Coronary artery (tissue), 2 donors: Measurements from ENCODE around the gene CDK16.

Source experiments
- DNase-seq: peaks from one replicate; pipeline ENCODE4 v3.0.0-alpha.2; 2017; ENCODE audit warnings: low spot score
- H3K27ac ChIP-seq, 2 donors: fragments of 200-600 bp; sonication (generic); one replicate each; pipeline ENCODE4 v1.5.1; 2016 to 2019
- H3K4me3 ChIP-seq: fragments of 200-600 bp; sonication (generic); 2 replicates; pipeline ENCODE4 v1.5.1; 2016; ENCODE audit warnings: mild to moderate bottlenecking, moderate library complexity
- CTCF ChIP-seq: fragments of 200-600 bp; sonication (generic); IDR thresholded peaks from one replicate; pipeline ENCODE4 v1.5.1; 2019; ENCODE audit warnings: antibody characterized with exemption

The CDK16 gene

GRCh38 chrX:47206316-47206715 is 12.2 kb upstream of the CDK16 start:
- Histone ChIP-seq H3K27ac (no peak overlapping the region), H3K4me3 (no peak overlapping the region)
- TF ChIP-seq CTCF: no peak
- DNase-seq: no peak

- DNase-seq: no peak
- TF ChIP-seq CTCF: no peak
- Histone ChIP-seq H3K4me3 (no peak overlapping the region), H3K27ac (no peak overlapping the region)
These were observed 10.4 kb upstream of the CDK16 start for GRCh38 chrX:47208108-47208507.

DNA sequence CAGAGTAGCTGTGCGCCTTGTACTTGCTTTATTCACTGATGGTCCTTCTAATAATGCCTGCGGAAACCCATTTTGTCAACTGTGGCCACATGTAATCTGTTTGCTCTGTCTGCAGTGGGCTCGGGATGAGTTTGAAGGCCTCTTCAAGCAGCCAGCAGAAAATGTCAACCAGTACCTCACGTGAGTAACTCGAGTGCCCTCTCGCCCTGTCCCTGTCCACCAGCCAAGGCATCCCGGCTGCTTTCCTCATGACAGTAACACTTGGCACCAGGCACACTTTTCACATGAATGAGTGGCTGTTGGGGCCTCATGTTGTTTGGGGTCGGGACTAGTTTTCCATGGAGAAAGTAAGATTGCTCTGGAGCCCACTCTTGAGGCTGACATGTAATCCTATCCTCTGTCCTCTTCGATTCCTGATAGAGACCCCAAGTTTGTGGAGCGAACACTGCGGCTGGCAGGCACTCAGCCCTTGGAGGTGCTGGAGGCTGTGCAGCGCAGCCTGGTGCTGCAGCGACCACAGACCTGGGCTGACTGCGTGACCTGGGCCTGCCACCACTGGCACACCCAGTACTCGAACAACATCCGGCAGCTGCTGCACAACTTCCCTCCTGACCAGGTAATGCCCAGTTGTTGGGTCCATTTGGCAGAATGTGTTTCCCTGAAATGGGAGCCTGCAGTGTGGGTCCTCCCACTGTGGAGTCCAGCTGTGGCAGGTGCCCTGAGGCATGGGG is 8.8 kb upstream of the CDK16 start:
- H3K27ac ChIP-seq: no peak overlapping the region
- TF ChIP-seq CTCF: no peak
- no peak for DNase-seq
- H3K4me3 ChIP-seq: no peak overlapping the region

- DNase-seq: no peak
- no peak overlapping the region for H3K27ac ChIP-seq
- H3K4me3 ChIP-seq: no peak overlapping the region
- TF ChIP-seq CTCF: no peak
These were observed 7.6 kb upstream of the CDK16 start for GRCh38 chrX:47210661-47211425.

- TF ChIP-seq CTCF: no peak
- Histone ChIP-seq H3K4me3 (no peak overlapping the region), H3K27ac (no peak overlapping the region)
- no peak for DNase-seq
These were observed 5.8 kb upstream of the CDK16 start for GRCh38 chrX:47212381-47213293.

DNA sequence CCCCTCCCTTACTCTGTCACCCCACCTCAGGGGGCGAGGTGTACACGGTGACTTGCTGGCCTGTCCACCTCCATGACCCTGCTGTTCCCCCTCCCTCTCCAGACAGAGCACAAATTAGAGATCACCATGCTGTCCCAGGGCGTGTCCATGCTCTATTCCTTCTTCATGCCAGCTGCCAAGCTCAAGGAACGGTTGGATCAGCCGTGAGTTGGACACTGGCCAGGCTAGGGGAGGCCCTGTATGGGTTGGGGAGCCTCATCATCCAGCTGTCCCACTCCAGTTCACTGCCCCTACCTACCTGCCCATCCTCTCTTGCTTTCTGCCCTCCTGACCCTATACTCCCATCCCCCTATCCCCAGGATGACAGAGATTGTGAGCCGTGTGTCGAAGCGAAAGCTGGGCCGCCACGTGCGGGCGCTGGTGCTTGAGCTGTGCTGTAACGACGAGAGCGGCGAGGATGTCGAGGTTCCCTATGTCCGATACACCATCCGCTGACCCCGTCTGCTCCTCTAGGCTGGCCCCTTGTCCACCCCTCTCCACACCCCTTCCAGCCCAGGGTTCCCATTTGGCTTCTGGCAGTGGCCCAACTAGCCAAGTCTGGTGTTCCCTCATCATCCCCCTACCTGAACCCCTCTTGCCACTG is 3.9 kb upstream of the CDK16 start:
- DNase-seq: no peak
- no peak overlapping the region for H3K4me3 ChIP-seq
- no peak for TF ChIP-seq CTCF
- no peak overlapping the region for H3K27ac ChIP-seq
